SH-SY5Y (cell line): Measurements from ENCODE around the gene OPA3.

Experiments
- GATA2 ChIP-seq: IDR thresholded peaks from 2 replicates; pipeline ENCODE4 v1.6.1; 2011; ENCODE audit warnings: mild to moderate bottlenecking, low read depth, low read length
- GATA3 ChIP-seq: IDR thresholded peaks from 2 replicates; pipeline ENCODE4 v1.6.1; 2011; ENCODE audit warnings: low read depth, mild to moderate bottlenecking, low read length, moderate library complexity

- TF ChIP-seq GATA2 (no peak), GATA3 (no peak)
Observed at GRCh38 chr19:45607071-45608029, 22.7 kb upstream of the OPA3 start.
